ENCODE results near the gene RNF157.

The RNF157 gene

GRCh38 chr17:76173474-76173873, 66.8 kb downstream of the RNF157 start:
- H3K4me3 ChIP-seq (ENCODE audit: low read depth, low read length), result no peak overlapping the region
- ChIA-PET POLR2A (no interaction called here), CTCF (interaction anchor here (0.6 to 11.1 kb wide), 4 partner anchors 8 to 157 kb away, joined by 3 to 137 read pairs (median 4); no protein-coding TSS in a partner anchor)
- DNase-seq (ENCODE audit: low read depth, low spot score), result no peak
- TF ChIP-seq, protein P1, sequence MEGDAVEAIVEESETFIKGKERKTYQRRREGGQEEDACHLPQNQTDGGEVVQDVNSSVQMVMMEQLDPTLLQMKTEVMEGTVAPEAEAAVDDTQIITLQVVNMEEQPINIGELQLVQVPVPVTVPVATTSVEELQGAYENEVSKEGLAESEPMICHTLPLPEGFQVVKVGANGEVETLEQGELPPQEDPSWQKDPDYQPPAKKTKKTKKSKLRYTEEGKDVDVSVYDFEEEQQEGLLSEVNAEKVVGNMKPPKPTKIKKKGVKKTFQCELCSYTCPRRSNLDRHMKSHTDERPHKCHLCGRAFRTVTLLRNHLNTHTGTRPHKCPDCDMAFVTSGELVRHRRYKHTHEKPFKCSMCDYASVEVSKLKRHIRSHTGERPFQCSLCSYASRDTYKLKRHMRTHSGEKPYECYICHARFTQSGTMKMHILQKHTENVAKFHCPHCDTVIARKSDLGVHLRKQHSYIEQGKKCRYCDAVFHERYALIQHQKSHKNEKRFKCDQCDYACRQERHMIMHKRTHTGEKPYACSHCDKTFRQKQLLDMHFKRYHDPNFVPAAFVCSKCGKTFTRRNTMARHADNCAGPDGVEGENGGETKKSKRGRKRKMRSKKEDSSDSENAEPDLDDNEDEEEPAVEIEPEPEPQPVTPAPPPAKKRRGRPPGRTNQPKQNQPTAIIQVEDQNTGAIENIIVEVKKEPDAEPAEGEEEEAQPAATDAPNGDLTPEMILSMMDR (IDR thresholded peaks at IDR 0.05; ENCODE audit: insufficient read depth, low read length, missing control alignments), result no peak

DNA sequence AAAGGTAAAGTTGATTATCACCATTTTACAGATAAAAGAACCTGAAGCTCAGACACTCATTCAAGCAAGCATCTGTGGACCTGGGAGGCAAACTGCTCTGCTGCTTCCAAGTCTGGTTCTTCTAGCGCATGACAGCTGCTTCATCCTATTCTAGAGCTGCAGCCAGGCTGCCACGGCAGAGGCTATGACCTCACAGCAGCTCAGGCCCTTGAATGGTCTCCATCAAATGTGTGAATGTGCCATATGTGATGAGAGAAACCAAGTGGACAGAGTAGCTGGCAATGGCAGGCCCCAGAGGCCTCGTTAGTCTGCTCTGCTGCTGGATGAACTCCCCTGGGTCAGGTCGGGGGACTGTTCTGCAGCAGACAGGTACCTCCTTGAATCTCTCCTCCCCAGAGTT, 68.6 kb downstream of the RNF157 start:
- DNase-seq (ENCODE audit: low read depth, low spot score), result no peak
- POLR2A ChIA-PET, result no interaction called here
- no peak overlapping the region for H3K4me3 ChIP-seq (ENCODE audit: low read depth, low read length)
- TF ChIP-seq, protein P1 (IDR thresholded peaks at IDR 0.05; ENCODE audit: insufficient read depth, low read length, missing control alignments), result no peak
- CTCF ChIA-PET, result interaction anchor here (11.1 kb wide), 1 partner anchor 10 kb away, joined by 137 read pairs; no protein-coding TSS in a partner anchor

DNA sequence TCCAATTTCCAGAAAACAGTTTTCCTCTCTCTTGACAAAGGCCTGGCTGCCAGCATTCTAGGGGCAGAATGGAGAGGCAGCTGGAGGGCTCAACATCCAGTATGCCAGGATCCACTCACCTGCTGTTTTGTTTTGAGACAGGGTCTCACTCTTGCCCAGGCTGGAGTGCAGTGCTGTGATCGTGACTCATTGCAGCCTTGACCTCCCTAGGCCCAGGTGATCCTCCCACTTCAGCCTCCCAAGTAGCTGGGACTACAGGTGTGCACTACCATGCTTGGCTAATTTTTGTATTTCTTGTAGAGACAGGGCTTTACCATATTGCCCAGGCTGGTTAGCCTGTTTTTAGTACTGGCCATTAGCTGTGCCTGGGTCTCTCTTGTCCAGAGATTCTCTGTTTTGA, 70.2 kb downstream of the RNF157 start:
- DNase-seq (ENCODE audit: low read depth, low spot score), result no peak
- TF ChIP-seq, protein P1 (IDR thresholded peaks at IDR 0.05; ENCODE audit: insufficient read depth, low read length, missing control alignments), result no peak
- H3K4me3 ChIP-seq (ENCODE audit: low read depth, low read length), result no peak overlapping the region
- POLR2A ChIA-PET, result no interaction called here
- CTCF ChIA-PET, result interaction anchor here (0.9 to 11.1 kb wide), 5 partner anchors 11 to 49 kb away, joined by 3 to 137 read pairs (median 4); no protein-coding TSS in a partner anchor

- ChIA-PET POLR2A (interaction anchor here (0.7 kb wide), 1 partner anchor 15 kb away, joined by 3 read pairs; no protein-coding TSS in a partner anchor), CTCF (interaction anchor here (0.7 to 11.1 kb wide), 11 partner anchors 9 to 113 kb away, joined by 3 to 137 read pairs (median 4); partner anchors contain the start of gene FOXJ1)
- TF ChIP-seq, protein P1 (IDR thresholded peaks at IDR 0.05; ENCODE audit: insufficient read depth, low read length, missing control alignments), result no peak
- DNase-seq (ENCODE audit: low read depth, low spot score), result no peak
- no peak overlapping the region for H3K4me3 ChIP-seq (ENCODE audit: low read depth, low read length)
These were observed 73.4 kb downstream of the RNF157 start for GRCh38 chr17:76166906-76167305.

- TF ChIP-seq, protein P1 (IDR thresholded peaks at IDR 0.05; ENCODE audit: insufficient read depth, low read length, missing control alignments), result no peak
- POLR2A ChIA-PET, result interaction anchor here (0.7 kb wide), 1 partner anchor 16 kb away, joined by 3 read pairs; no protein-coding TSS in a partner anchor
- no peak overlapping the region for H3K4me3 ChIP-seq (ENCODE audit: low read depth, low read length)
- no peak for DNase-seq (ENCODE audit: low read depth, low spot score)
- CTCF ChIA-PET, result interaction anchor here (0.9 to 11.1 kb wide), 9 partner anchors 9 to 152 kb away, joined by 3 to 137 read pairs (median 4); partner anchors contain the start of gene FOXJ1
These were observed 74.1 kb downstream of the RNF157 start for GRCh38 chr17:76166168-76166567.

- no peak for DNase-seq (ENCODE audit: low read depth, low spot score)
- TF ChIP-seq, protein P1 (IDR thresholded peaks at IDR 0.05; ENCODE audit: insufficient read depth, low read length, missing control alignments), result no peak
- ChIA-PET POLR2A (no interaction called here), CTCF (interaction anchor here (1.2 to 11.1 kb wide), 2 partner anchors 11 to 17 kb away, joined by 3 to 137 read pairs; no protein-coding TSS in a partner anchor)
- no peak overlapping the region for H3K4me3 ChIP-seq (ENCODE audit: low read depth, low read length)
These were observed 76.0 kb downstream of the RNF157 start for GRCh38 chr17:76164331-76164730.
